ENCODE results near the gene RBFOX2. TPM values are rescaled to one million over a fixed set of nuclear protein-coding genes. Genes with fewer than 3 reads are reported as not detected.

The RBFOX2 gene
- total RNA-seq, 2 experiments from 2014 or later: 54.3 to 78.7 TPM

DNA sequence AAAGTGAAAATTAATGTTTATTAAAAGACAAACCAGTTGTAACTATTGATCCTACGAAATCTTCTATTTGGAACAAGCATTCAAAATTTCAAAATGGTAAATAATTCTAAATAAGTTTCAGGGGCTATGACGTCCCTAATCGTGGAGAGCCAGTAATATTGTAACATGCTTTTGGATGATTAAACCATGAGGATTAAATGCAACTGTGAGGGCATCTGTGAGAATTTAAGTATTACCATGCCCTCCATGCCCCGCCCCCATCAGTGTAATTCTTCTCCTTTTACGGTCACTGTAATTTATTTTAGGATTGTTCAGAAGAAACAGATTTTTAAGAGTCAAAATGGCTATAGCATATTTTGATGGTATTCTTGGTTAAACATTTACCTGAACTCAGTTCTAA lies 177.8 kb downstream of the RBFOX2 start:
- H3K9me2 ChIP-seq (ENCODE audit: insufficient read depth, low read length): no peaks in the 10 kb centered on the region
- H4K20me1 ChIP-seq (ENCODE audit: insufficient read depth, low read length): no peaks in the 10 kb centered on the region
- TF ChIP-seq, protein P1, sequence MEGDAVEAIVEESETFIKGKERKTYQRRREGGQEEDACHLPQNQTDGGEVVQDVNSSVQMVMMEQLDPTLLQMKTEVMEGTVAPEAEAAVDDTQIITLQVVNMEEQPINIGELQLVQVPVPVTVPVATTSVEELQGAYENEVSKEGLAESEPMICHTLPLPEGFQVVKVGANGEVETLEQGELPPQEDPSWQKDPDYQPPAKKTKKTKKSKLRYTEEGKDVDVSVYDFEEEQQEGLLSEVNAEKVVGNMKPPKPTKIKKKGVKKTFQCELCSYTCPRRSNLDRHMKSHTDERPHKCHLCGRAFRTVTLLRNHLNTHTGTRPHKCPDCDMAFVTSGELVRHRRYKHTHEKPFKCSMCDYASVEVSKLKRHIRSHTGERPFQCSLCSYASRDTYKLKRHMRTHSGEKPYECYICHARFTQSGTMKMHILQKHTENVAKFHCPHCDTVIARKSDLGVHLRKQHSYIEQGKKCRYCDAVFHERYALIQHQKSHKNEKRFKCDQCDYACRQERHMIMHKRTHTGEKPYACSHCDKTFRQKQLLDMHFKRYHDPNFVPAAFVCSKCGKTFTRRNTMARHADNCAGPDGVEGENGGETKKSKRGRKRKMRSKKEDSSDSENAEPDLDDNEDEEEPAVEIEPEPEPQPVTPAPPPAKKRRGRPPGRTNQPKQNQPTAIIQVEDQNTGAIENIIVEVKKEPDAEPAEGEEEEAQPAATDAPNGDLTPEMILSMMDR (conservative IDR thresholded peaks at IDR 0.05; ENCODE audit: low read length): no peak
- no peak for TF ChIP-seq EZH2phosphoT487 (IDR thresholded peaks at IDR 0.05; ENCODE audit: borderline replicate concordance, low read depth, low read length)
- H3K36me3 ChIP-seq (ENCODE audit: insufficient read depth, low read length): no peaks in the 10 kb centered on the region
- POLR2A ChIA-PET: interaction anchor here (0.9 kb wide), 1 partner anchor 99 kb away, joined by 3 read pairs; no protein-coding TSS in a partner anchor
- intact Hi-C loops (cut with micrococcal nuclease; ENCODE audit: unreplicated experiment): no loop called here
- H3K4me3 ChIP-seq (ENCODE audit: low read depth, low read length, poor library complexity, severe bottlenecking): no peak overlapping the region
- peak overlapping the region; percentile 49 for H3K4me2 ChIP-seq (ENCODE audit: low read length)
- peaks cover 70% of the 10 kb centered on the region; the same call in 1 of the 2 replicates for H3K79me2 ChIP-seq (ENCODE audit: insufficient read depth, low read depth, low read length)
- no peak overlapping the region for H2AFZ ChIP-seq (ENCODE audit: low read length)
- CTCF ChIA-PET (ENCODE audit: unreplicated experiment): no interaction called here
- H3K4me1 ChIP-seq (ENCODE audit: insufficient read depth, low read length, poor library complexity, severe bottlenecking): peaks cover 59% of the 10 kb centered on the region
- DNase-seq (ENCODE audit: low spot score): no peak
- peak overlapping the region; percentile 37 for H3K27ac ChIP-seq (ENCODE audit: low read depth, low read length, poor library complexity, severe bottlenecking)
- no TSS peak for BruUV-seq (replicated peaks)
- no peaks in the 10 kb centered on the region for H3K9me3 ChIP-seq (ENCODE audit: low read length)

- H3K4me1 ChIP-seq (ENCODE audit: insufficient read depth, low read length, poor library complexity, severe bottlenecking): peaks cover 72% of the 10 kb centered on the region
- no peaks in the 10 kb centered on the region for H3K9me2 ChIP-seq (ENCODE audit: insufficient read depth, low read length)
- CTCF ChIA-PET (ENCODE audit: unreplicated experiment): no interaction called here
- POLR2A ChIA-PET: interaction anchor here (0.6 to 1.1 kb wide), 3 partner anchors 12 to 109 kb away, joined by 3 to 5 read pairs (median 3); no protein-coding TSS in a partner anchor
- H3K79me2 ChIP-seq (ENCODE audit: insufficient read depth, low read depth, low read length): peaks cover 38% of the 10 kb centered on the region; the same call in 1 of the 2 replicates
- TF ChIP-seq, protein P1 (conservative IDR thresholded peaks at IDR 0.05; ENCODE audit: low read length): no peak
- TF ChIP-seq EZH2phosphoT487 (IDR thresholded peaks at IDR 0.05; ENCODE audit: borderline replicate concordance, low read depth, low read length): no peak
- H3K27ac ChIP-seq (ENCODE audit: low read depth, low read length, poor library complexity, severe bottlenecking): no peak overlapping the region
- no TSS peak for BruUV-seq (replicated peaks)
- H4K20me1 ChIP-seq (ENCODE audit: insufficient read depth, low read length): no peaks in the 10 kb centered on the region
- H3K4me3 ChIP-seq (ENCODE audit: low read depth, low read length, poor library complexity, severe bottlenecking): no peak overlapping the region
- H3K4me2 ChIP-seq (ENCODE audit: low read length): 0 out of 2 replicates have a peak overlapping the region, but pooled peaks have one; percentile 12
- no peak overlapping the region for H2AFZ ChIP-seq (ENCODE audit: low read length)
- no peaks in the 10 kb centered on the region for H3K9me3 ChIP-seq (ENCODE audit: low read length)
- DNase-seq (ENCODE audit: low spot score): no peak
- H3K36me3 ChIP-seq (ENCODE audit: insufficient read depth, low read length): no peaks in the 10 kb centered on the region
- intact Hi-C loops (cut with micrococcal nuclease; ENCODE audit: unreplicated experiment): loop anchor here (10.0 kb wide), 1 partner anchor 62 kb away; no protein-coding TSS in a partner anchor
These were observed 181.8 kb downstream of the RBFOX2 start for GRCh38 chr22:35846804-35847203.

GRCh38 chr22:35844886-35845285 lies 183.7 kb downstream of the RBFOX2 start:
- Histone ChIP-seq H3K4me1 (ENCODE audit: insufficient read depth, low read length, poor library complexity, severe bottlenecking) (peaks cover 73% of the 10 kb centered on the region), H3K79me2 (ENCODE audit: insufficient read depth, low read depth, low read length) (peaks cover 43% of the 10 kb centered on the region; the same call in 1 of the 2 replicates), H4K20me1 (ENCODE audit: insufficient read depth, low read length) (no peaks in the 10 kb centered on the region), H3K4me2 (ENCODE audit: low read length) (no peak overlapping the region), H3K36me3 (ENCODE audit: insufficient read depth, low read length) (no peaks in the 10 kb centered on the region), H3K9me3 (ENCODE audit: low read length) (no peaks in the 10 kb centered on the region), H3K9me2 (ENCODE audit: insufficient read depth, low read length) (no peaks in the 10 kb centered on the region), H3K27ac (ENCODE audit: low read depth, low read length, poor library complexity, severe bottlenecking) (no peak overlapping the region), H3K4me3 (ENCODE audit: low read depth, low read length, poor library complexity, severe bottlenecking) (no peak overlapping the region), H2AFZ (ENCODE audit: low read length) (no peak overlapping the region)
- POLR2A ChIA-PET: no interaction called here
- CTCF ChIA-PET (ENCODE audit: unreplicated experiment): no interaction called here
- intact Hi-C loops (cut with micrococcal nuclease; ENCODE audit: unreplicated experiment): loop anchor here (5.0 to 10.0 kb wide), 2 partner anchors 60 to 93 kb away; no protein-coding TSS in a partner anchor
- TF ChIP-seq, protein P1 (conservative IDR thresholded peaks at IDR 0.05; ENCODE audit: low read length): no peak
- no peak for TF ChIP-seq EZH2phosphoT487 (IDR thresholded peaks at IDR 0.05; ENCODE audit: borderline replicate concordance, low read depth, low read length)
- DNase-seq (ENCODE audit: low spot score): no peak
- no TSS peak for BruUV-seq (replicated peaks)

Data from OCI-LY7 (cell line).